SW 1271 (cell line): ENCODE data around the gene AFG1L.
"Not testable (repeated sequence)": the region's sequence is repeated elsewhere in the genome, so short reads cannot be mapped to it uniquely, and the experiment has no call there.

ENCODE experiments used
- DNase-seq, 2 experiments: peaks; one replicate each; lab custom pipeline; 2025; lab: John Stamatoyannopoulos, UW

AFG1L gene

GRCh38 chr6:108416047-108416833 lies 121.4 kb downstream of the AFG1L start:
- DNase-seq = not testable (repeated sequence)

DNA sequence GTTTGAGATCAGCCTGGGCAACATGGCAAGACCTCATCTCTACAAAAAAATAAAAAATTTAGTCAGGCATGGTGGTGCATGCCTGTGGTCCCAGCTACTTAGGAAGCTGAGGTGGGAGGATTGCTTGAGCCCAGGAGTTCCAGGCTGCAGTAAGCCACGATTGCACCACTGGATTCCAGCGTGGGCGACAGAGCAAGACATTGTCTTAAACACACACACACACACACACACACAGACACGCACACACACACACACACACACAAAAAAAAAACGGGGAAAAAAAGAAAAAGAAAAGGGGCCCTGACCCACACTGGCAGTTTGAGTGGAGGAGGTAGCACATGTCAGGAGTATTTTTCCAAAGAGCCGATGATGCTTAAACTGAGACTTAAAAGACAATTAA lies 122.2 kb downstream of the AFG1L start:
- DNase-seq = no peak

- DNase-seq = no peak
Measured at GRCh38 chr6:108419474-108419873, 124.6 kb downstream of the AFG1L start.

DNA sequence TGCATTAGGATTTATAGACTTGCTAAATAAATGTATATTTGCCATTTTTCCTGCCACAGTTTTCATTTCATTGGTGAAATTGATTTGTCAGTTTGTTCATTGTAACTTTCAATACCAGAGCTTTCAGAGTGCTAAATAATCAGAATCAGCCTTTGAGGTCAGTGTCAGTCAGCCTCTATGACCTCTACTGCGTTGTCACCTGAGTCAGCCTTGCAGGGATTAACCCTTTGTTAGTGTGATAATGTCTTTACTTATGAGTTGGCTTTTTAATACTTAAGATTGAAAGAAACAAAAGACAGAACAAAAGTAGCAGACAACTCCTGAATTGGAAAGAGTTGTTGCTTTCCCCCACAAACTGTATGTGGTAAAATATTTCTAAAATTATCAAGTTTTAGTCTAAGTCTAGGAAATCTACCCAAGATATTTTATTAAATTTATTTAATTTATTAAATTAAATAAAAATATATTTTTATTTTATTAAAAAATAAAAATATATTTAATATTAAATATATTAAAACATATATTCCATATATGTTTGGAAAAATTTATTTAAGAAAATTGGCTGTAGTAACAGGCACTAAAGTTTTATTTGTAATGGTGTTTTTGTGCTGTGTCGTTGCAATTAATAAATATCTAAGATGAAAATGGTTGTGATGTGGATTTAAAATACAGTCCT lies 125.2 kb downstream of the AFG1L start:
- DNase-seq = no peak

DNA sequence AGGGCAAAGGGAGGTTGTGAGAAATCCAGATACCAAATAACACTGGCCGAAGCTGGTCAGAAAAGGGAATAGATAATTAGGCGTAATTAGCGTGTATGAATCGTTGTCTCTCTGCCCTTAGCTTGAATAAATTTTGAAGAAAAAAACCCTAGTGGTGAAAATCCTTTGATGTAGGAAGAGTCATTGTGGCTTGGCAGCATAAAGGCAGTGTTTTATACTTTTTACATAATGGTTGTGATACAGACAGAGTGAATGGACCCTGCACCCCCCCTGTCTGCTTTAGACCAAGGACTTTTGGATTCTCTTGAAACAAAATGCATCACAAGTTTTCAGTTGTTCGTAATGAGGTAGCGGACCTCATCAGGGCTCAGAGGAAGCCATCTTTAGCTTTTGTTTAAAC lies 126.5 kb downstream of the AFG1L start:
- DNase-seq = no peak

DNA sequence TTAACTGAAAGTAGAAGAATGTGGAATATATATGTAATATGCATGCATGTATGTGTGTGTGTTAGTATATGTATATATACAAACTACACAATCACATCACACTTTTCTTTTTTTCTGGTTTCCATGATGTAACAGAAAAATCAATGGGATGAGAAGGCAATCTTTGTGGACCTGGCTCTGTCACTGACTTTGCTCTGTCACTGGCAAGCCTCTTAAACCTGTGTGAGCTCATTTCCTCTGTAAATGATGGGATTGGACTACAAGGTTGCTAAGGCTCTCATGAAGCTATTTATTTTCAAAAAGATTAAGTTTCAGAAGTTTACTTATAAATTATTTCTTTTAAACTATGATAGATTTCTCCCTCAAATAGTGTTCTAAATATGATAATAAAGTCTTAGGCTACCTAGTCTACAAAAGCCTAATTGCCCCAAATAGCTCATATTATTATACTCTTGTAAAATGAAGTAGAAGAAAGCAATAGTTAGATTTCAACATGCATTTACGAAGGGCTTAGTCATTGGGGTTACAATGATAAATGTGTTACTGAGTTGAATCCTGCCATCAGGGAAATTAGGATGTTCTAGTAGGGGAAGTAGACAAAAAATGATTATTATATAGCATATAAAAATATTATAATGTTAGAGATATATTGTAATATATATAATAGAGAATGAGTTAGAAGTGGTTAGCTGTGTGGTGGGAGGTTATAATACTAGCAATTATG lies 129.3 kb downstream of the AFG1L start:
- no peak for DNase-seq

DNA sequence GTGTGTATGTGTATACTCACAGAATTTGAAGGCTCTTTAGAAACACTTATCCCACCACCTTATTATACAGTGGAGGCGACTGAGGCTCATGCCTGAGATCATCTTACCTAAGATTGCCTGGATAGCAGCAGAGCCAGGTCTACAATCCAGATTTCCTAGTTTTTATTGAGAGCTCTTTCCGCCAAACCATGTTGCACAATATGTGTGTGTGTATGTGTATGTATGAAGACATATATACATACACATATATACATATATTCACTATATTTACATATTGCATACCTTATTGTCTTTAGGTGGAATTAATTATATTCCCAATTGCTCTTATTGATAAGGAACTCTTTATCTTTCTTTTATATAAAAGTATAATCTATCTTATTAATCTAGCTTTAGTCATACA lies 130.6 kb downstream of the AFG1L start:
- DNase-seq = no peak

- no peak for DNase-seq
Measured at GRCh38 chr6:108432143-108432542, 137.3 kb downstream of the AFG1L start.

- no peak for DNase-seq
Measured at GRCh38 chr6:108432792-108433191, 137.9 kb downstream of the AFG1L start.

DNA sequence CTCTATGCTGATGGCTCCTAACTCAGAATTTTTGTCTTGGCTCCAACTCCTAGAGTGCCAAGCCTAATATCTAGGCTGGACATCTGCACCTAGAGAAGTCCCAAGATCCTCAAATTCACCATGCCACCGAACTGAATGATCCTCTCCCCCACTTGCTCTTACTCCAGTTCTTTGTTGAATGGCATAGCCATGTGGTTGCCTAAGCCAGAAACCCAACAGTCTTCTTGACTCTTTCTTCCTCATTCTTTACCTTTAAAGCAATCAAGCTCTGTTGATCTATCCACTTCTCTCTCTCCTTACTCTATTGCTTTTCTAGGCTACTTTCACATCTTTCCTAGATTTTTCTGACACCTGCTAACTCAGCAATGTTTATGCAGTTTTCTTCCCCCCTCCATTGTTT lies 139.4 kb downstream of the AFG1L start:
- no peak for DNase-seq

DNA sequence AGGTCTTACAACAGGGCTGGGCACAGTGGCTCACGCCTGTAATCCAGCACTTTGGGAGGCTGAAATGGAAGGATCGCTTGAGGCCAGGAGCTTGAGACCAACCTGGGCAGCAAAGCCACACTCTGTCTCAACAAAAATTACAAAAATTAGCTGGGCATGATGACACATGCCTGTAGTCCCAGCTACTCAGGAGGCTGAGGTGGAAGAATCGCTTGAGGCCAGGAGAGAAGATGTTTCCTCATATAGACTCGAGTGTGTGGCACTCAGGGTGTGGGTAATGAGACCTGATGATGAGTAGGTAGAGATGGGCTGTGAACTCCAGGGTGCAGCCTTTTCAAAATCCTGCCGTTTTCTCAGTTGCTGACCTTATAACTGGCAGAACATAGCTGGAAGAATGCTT lies 140.5 kb downstream of the AFG1L start:
- no peak for DNase-seq

- DNase-seq = no peak
Measured at GRCh38 chr6:108436771-108437170, 141.9 kb downstream of the AFG1L start.

DNA sequence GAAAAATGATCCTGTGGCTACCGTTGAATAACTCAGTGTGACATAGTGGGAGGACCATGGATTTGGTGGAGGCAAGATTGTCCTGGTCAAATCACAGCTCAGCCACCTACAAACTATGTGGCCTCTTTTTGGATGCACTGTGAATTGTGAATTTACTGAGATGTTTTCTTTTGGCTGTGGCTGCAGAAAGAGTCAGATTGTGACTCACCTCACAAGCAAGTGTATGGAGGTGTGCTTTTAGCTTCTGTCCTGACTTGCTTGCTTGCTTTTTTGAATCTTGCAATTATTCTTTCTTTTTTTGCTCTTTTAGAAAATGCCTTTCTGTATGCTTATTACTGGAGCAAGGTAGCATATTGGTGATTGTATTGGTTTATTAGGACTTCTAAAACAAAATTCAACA lies 143.0 kb downstream of the AFG1L start:
- DNase-seq = no peak

- no peak for DNase-seq
Measured at GRCh38 chr6:108438918-108439317, 144.1 kb downstream of the AFG1L start.

DNA sequence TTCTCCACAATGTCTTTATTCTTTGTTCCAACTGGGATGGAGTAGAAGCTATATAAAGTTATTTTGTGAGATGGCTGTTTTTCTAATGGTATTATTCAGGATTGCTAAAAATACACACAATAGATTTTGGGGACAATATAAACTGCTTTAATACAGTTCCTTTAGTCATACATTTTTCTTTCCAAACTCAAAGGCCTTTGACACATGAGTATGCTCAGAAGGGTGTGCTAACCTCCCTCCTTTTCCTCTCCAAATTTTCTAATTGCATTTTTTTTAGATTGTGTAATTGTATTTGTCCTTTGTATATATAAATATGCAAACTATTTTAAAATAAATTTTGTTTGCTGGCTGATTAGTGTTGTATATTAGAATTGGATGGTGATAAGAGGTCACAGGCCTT lies 146.3 kb downstream of the AFG1L start:
- DNase-seq = no peak

GRCh38 chr6:108442770-108443520 lies 148.1 kb downstream of the AFG1L start:
- no peak for DNase-seq

GRCh38 chr6:108446629-108447150 lies 151.8 kb downstream of the AFG1L start:
- DNase-seq = no peak

- no peak for DNase-seq
Measured at GRCh38 chr6:108448481-108448880, 153.6 kb downstream of the AFG1L start.

DNA sequence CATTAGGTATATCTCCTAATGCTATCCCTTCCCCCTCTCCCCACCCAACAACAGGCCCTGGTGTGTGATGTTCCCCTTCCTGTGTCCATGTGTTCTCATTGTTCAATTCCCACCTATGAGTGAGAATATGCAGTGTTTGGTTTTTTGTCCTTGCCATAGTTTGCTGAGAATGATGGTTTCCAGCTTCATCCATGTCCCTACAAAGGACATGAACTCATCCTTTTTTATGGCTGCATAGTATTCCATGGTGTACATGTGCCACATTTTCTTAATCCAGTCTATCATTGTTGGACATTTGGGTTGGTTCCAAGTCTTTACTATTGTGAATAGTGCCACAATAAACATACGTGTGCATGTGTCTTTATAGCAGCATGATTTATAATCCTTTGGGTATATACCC lies 154.9 kb downstream of the AFG1L start:
- DNase-seq = not testable (repeated sequence)

DNA sequence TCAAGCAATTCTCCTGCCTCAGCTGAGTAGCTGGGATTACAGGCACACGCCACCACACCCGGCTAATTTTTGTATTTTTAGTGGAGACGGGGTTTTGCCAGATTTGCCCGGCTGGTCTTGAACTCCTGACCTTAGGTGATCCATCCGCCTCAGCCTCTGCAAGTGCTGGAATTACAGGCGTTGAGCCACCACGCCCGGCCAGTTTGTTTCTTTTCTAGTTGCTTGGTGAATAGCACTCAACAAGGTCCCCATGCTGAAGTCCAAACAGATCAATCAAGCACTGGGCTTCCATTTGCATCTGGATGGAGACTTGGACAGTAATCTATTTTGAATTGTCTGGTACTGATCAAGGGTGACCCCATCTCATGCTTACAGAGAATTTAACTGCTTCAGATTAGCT lies 157.0 kb downstream of the AFG1L start:
- no peak for DNase-seq

- no peak for DNase-seq
Measured at GRCh38 chr6:108452711-108453195, 157.9 kb downstream of the AFG1L start.
